Measurements from ENCODE around the gene MAN2A1.

Gene MAN2A1

GRCh38 chr5:109853377-109853776 is 163.7 kb downstream of the MAN2A1 start:
- no peak for DNase-seq
- Histone ChIP-seq H3K14ac (ENCODE audit: low read length) (no peak overlapping the region), H3K4ac (ENCODE audit: low read depth, low read length) (no peak overlapping the region), H3K79me2 (ENCODE audit: control insufficient read depth, insufficient read depth, low read length, poor library complexity) (no peaks in the 10 kb centered on the region), H4K12ac (ENCODE audit: low read depth, low read length) (no peak overlapping the region), H3K4me3 (ENCODE audit: low read depth, low read length) (no peak overlapping the region), H3K4me2 (ENCODE audit: low read length) (no peak overlapping the region), H3K23ac (ENCODE audit: low read length) (no peak overlapping the region), H4K91ac (ENCODE audit: low read depth, low read length) (no peak overlapping the region), H3K27ac (ENCODE audit: low read depth, low read length) (no peak overlapping the region), H3K4me1 (ENCODE audit: control insufficient read depth in 1 of 2, insufficient read depth in 2 of 2, low read length in 2 of 2) (no peaks in the 10 kb centered on the region), H2BK5ac (ENCODE audit: low read depth, low read length, poor library complexity) (no peak overlapping the region), H3K9ac (ENCODE audit: low read length) (no peak overlapping the region), H3K79me1 (ENCODE audit: low read length) (no peaks in the 10 kb centered on the region), H3K27me3 (ENCODE audit: insufficient read depth, low read length) (no peaks in the 10 kb centered on the region), H2AFZ (ENCODE audit: insufficient read depth, low read length, poor library complexity) (no peak overlapping the region), H4K8ac (ENCODE audit: low read depth, low read length) (no peak overlapping the region), H3K18ac (ENCODE audit: low read length) (no peak overlapping the region), H3K9me3 (ENCODE audit: insufficient read depth, low read depth, low read length) (no peaks in the 10 kb centered on the region), H3K36me3 (ENCODE audit: control insufficient read depth in 1 of 2, insufficient read depth in 2 of 2, low read length in 2 of 2) (peaks cover 6 to 17% of the 10 kb centered on the region in 2 experiments), H2AK5ac (ENCODE audit: low read length) (no peak overlapping the region), H2BK12ac (ENCODE audit: low read length) (no peak overlapping the region), H2BK120ac (ENCODE audit: insufficient read depth, low read length, poor library complexity) (no peak overlapping the region)
- WGBS (ENCODE audit: extremely low coverage, insufficient coverage, insufficient read length), result no CpG with 5 or more reads among the region's 3 CpGs

GRCh38 chr5:109855056-109855455 is 165.3 kb downstream of the MAN2A1 start:
- Histone ChIP-seq H3K18ac (ENCODE audit: low read length) (no peak overlapping the region), H2BK120ac (ENCODE audit: insufficient read depth, low read length, poor library complexity) (no peak overlapping the region), H4K8ac (ENCODE audit: low read depth, low read length) (no peak overlapping the region), H2AFZ (ENCODE audit: insufficient read depth, low read length, poor library complexity) (no peak overlapping the region), H3K79me2 (ENCODE audit: control insufficient read depth, insufficient read depth, low read length, poor library complexity) (no peaks in the 10 kb centered on the region), H2BK12ac (ENCODE audit: low read length) (no peak overlapping the region), H4K91ac (ENCODE audit: low read depth, low read length) (no peak overlapping the region), H3K79me1 (ENCODE audit: low read length) (no peaks in the 10 kb centered on the region), H4K12ac (ENCODE audit: low read depth, low read length) (no peak overlapping the region), H3K36me3 (ENCODE audit: control insufficient read depth in 1 of 2, insufficient read depth in 2 of 2, low read length in 2 of 2) (peaks cover 9 to 13% of the 10 kb centered on the region in 2 experiments), H3K27me3 (ENCODE audit: insufficient read depth, low read length) (no peaks in the 10 kb centered on the region), H3K4me2 (ENCODE audit: low read length) (no peak overlapping the region), H3K4me3 (ENCODE audit: low read depth, low read length) (no peak overlapping the region), H3K4me1 (ENCODE audit: control insufficient read depth in 1 of 2, insufficient read depth in 2 of 2, low read length in 2 of 2) (no peaks in the 10 kb centered on the region), H3K27ac (ENCODE audit: low read depth, low read length) (no peak overlapping the region), H3K14ac (ENCODE audit: low read length) (no peak overlapping the region), H2AK5ac (ENCODE audit: low read length) (no peak overlapping the region), H2BK5ac (ENCODE audit: low read depth, low read length, poor library complexity) (no peak overlapping the region), H3K9me3 (ENCODE audit: insufficient read depth, low read depth, low read length) (no peaks in the 10 kb centered on the region), H3K4ac (ENCODE audit: low read depth, low read length) (no peak overlapping the region), H3K9ac (ENCODE audit: low read length) (no peak overlapping the region), H3K23ac (ENCODE audit: low read length) (no peak overlapping the region)
- peak in 1 of 2 donors; percentile 31 for DNase-seq
- WGBS (ENCODE audit: extremely low coverage, insufficient coverage, insufficient read length), result no CpG with 5 or more reads among the region's 1 CpG

- no peaks in the 10 kb centered on the region for H3K27me3 ChIP-seq (ENCODE audit: insufficient read depth, low read length)
- H3K9me3 ChIP-seq (ENCODE audit: insufficient read depth, low read depth, low read length), result no peaks in the 10 kb centered on the region
- no peaks in the 10 kb centered on the region for H3K4me1 ChIP-seq (ENCODE audit: control insufficient read depth in 1 of 2, insufficient read depth in 2 of 2, low read length in 2 of 2)
- H3K27ac ChIP-seq (ENCODE audit: low read depth, low read length), result no peak overlapping the region
- no peak overlapping the region for H2BK12ac ChIP-seq (ENCODE audit: low read length)
- H2BK120ac ChIP-seq (ENCODE audit: insufficient read depth, low read length, poor library complexity), result no peak overlapping the region
- H3K18ac ChIP-seq (ENCODE audit: low read length), result no peak overlapping the region
- no peak overlapping the region for H3K4me3 ChIP-seq (ENCODE audit: low read depth, low read length)
- H2BK5ac ChIP-seq (ENCODE audit: low read depth, low read length, poor library complexity), result no peak overlapping the region
- H3K79me1 ChIP-seq (ENCODE audit: low read length), result no peaks in the 10 kb centered on the region
- H2AFZ ChIP-seq (ENCODE audit: insufficient read depth, low read length, poor library complexity), result no peak overlapping the region
- no peak overlapping the region for H3K9ac ChIP-seq (ENCODE audit: low read length)
- no peak for DNase-seq
- no peak overlapping the region for H3K4me2 ChIP-seq (ENCODE audit: low read length)
- no peaks in the 10 kb centered on the region for H3K79me2 ChIP-seq (ENCODE audit: control insufficient read depth, insufficient read depth, low read length, poor library complexity)
- H4K8ac ChIP-seq (ENCODE audit: low read depth, low read length), result no peak overlapping the region
- H4K12ac ChIP-seq (ENCODE audit: low read depth, low read length), result no peak overlapping the region
- no peak overlapping the region for H3K14ac ChIP-seq (ENCODE audit: low read length)
- H4K91ac ChIP-seq (ENCODE audit: low read depth, low read length), result no peak overlapping the region
- no CpG with 5 or more reads among the region's 8 CpGs for WGBS (ENCODE audit: extremely low coverage, insufficient coverage, insufficient read length)
- H3K36me3 ChIP-seq (ENCODE audit: control insufficient read depth in 1 of 2, insufficient read depth in 2 of 2, low read length in 2 of 2), result peaks cover 9% of the 10 kb centered on the region in 2 experiments
- no peak overlapping the region for H3K4ac ChIP-seq (ENCODE audit: low read depth, low read length)
- no peak overlapping the region for H2AK5ac ChIP-seq (ENCODE audit: low read length)
- no peak overlapping the region for H3K23ac ChIP-seq (ENCODE audit: low read length)
Measured at GRCh38 chr5:109857405-109858031, 167.8 kb downstream of the MAN2A1 start.

GRCh38 chr5:109859537-109859936 is 169.8 kb downstream of the MAN2A1 start:
- Histone ChIP-seq H3K23ac (ENCODE audit: low read length) (no peak overlapping the region), H3K9me3 (ENCODE audit: insufficient read depth, low read depth, low read length) (no peaks in the 10 kb centered on the region), H3K14ac (ENCODE audit: low read length) (no peak overlapping the region), H3K9ac (ENCODE audit: low read length) (no peak overlapping the region), H2BK12ac (ENCODE audit: low read length) (no peak overlapping the region), H2BK120ac (ENCODE audit: insufficient read depth, low read length, poor library complexity) (no peak overlapping the region), H2BK5ac (ENCODE audit: low read depth, low read length, poor library complexity) (no peak overlapping the region), H3K36me3 (ENCODE audit: control insufficient read depth in 1 of 2, insufficient read depth in 2 of 2, low read length in 2 of 2) (peaks cover 9% of the 10 kb centered on the region in 2 experiments), H3K4me2 (ENCODE audit: low read length) (no peak overlapping the region), H4K12ac (ENCODE audit: low read depth, low read length) (no peak overlapping the region), H3K4me1 (ENCODE audit: control insufficient read depth in 1 of 2, insufficient read depth in 2 of 2, low read length in 2 of 2) (no peaks in the 10 kb centered on the region), H3K79me2 (ENCODE audit: control insufficient read depth, insufficient read depth, low read length, poor library complexity) (no peaks in the 10 kb centered on the region), H3K4ac (ENCODE audit: low read depth, low read length) (no peak overlapping the region), H2AK5ac (ENCODE audit: low read length) (no peak overlapping the region), H3K18ac (ENCODE audit: low read length) (no peak overlapping the region), H3K27ac (ENCODE audit: low read depth, low read length) (no peak overlapping the region), H3K79me1 (ENCODE audit: low read length) (no peaks in the 10 kb centered on the region), H2AFZ (ENCODE audit: insufficient read depth, low read length, poor library complexity) (no peak overlapping the region), H4K8ac (ENCODE audit: low read depth, low read length) (no peak overlapping the region), H3K27me3 (ENCODE audit: insufficient read depth, low read length) (no peaks in the 10 kb centered on the region), H3K4me3 (ENCODE audit: low read depth, low read length) (no peak overlapping the region), H4K91ac (ENCODE audit: low read depth, low read length) (no peak overlapping the region)
- DNase-seq, result no peak

All from trophoblast cell (in vitro differentiated cells and primary cell).